IPS-20b (cell line): ENCODE results near the gene TRIM10.
"Not testable (repeated sequence)": the region's sequence is repeated elsewhere in the genome, so short reads cannot be mapped to it uniquely, and the experiment has no call there.

Experiments used
- H3K27ac ChIP-seq: one replicate; pipeline ENCODE4 v1.5.1; 2013; ENCODE audit warnings: low read length
- H3K27me3 ChIP-seq: 2 replicates; pipeline ENCODE4 v1.6.1; 2013; ENCODE audit warnings: mild to moderate bottlenecking, low read length, inconsistent platforms; ENCODE audit not compliant: insufficient read depth
- H3K36me3 ChIP-seq: 2 replicates; pipeline ENCODE4 v1.6.1; 2013; ENCODE audit warnings: low read depth, mild to moderate bottlenecking, inconsistent platforms, low read length, moderate library complexity; ENCODE audit not compliant: insufficient read depth
- H3K4me1 ChIP-seq: 2 replicates; pipeline ENCODE4 v1.6.1; 2013; ENCODE audit warnings: mild to moderate bottlenecking, control low read depth, inconsistent platforms, low read length, moderate library complexity; ENCODE audit not compliant: insufficient read depth
- H3K4me3 ChIP-seq: 2 replicates; pipeline ENCODE4 v1.5.1; 2013; ENCODE audit warnings: mild to moderate bottlenecking, low read length, inconsistent platforms
- H3K9ac ChIP-seq: 2 replicates; pipeline ENCODE4 v1.6.1; 2013; ENCODE audit warnings: low read depth, mild to moderate bottlenecking, inconsistent platforms, low read length, moderate library complexity
- H3K9me3 ChIP-seq: 2 replicates; pipeline ENCODE4 v1.6.1; 2013; ENCODE audit warnings: mild to moderate bottlenecking, low read depth, low read length, inconsistent platforms; ENCODE audit not compliant: insufficient read depth

The TRIM10 gene

DNA sequence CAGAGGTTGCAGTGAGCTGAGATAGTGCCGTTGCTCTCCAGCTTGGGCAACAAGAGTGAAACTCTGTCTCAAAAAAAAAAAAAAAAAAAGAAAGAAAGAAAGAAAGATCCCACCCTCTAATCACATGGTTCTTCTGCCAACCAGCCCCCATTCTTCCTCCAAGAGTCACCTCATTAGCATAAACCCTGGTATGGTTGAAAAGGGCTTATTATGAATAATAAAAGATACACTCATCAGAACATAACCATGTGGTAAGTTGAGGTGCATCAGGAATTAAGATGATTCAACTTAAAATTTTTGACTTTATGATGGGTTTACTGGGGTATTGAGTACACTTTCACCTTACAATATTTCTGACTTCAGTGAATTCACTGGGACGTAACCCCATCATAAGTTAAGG lies 25.9 kb downstream of the TRIM10 start:
- Histone ChIP-seq H3K27ac (no peak overlapping the region), H3K9ac (no peak overlapping the region), H3K27me3 (peaks cover 22% of the 10 kb centered on the region), H3K4me3 (no peak overlapping the region), H3K36me3 (no peaks in the 10 kb centered on the region), H3K9me3 (no peaks in the 10 kb centered on the region), H3K4me1 (no peaks in the 10 kb centered on the region)

GRCh38 chr6:30131947-30132497 lies 29.0 kb downstream of the TRIM10 start:
- Histone ChIP-seq H3K27ac (no peak overlapping the region), H3K27me3 (peaks cover 53% of the 10 kb centered on the region), H3K4me1 (no peaks in the 10 kb centered on the region), H3K36me3 (no peaks in the 10 kb centered on the region), H3K9me3 (no peaks in the 10 kb centered on the region), H3K4me3 (no peak overlapping the region), H3K9ac (no peak overlapping the region)

GRCh38 chr6:30130887-30131862 lies 29.8 kb downstream of the TRIM10 start:
- Histone ChIP-seq H3K27ac (no peak overlapping the region), H3K9me3 (no peaks in the 10 kb centered on the region), H3K36me3 (no peaks in the 10 kb centered on the region), H3K27me3 (peaks cover 62% of the 10 kb centered on the region), H3K9ac (no peak overlapping the region), H3K4me3 (no peak overlapping the region), H3K4me1 (no peaks in the 10 kb centered on the region)

GRCh38 chr6:30130179-30130679 lies 30.8 kb downstream of the TRIM10 start:
- Histone ChIP-seq H3K4me3 (no peak overlapping the region), H3K4me1 (no peaks in the 10 kb centered on the region), H3K27me3 (peaks cover 71% of the 10 kb centered on the region), H3K9me3 (no peaks in the 10 kb centered on the region), H3K27ac (no peak overlapping the region), H3K9ac (no peak overlapping the region), H3K36me3 (no peaks in the 10 kb centered on the region)

DNA sequence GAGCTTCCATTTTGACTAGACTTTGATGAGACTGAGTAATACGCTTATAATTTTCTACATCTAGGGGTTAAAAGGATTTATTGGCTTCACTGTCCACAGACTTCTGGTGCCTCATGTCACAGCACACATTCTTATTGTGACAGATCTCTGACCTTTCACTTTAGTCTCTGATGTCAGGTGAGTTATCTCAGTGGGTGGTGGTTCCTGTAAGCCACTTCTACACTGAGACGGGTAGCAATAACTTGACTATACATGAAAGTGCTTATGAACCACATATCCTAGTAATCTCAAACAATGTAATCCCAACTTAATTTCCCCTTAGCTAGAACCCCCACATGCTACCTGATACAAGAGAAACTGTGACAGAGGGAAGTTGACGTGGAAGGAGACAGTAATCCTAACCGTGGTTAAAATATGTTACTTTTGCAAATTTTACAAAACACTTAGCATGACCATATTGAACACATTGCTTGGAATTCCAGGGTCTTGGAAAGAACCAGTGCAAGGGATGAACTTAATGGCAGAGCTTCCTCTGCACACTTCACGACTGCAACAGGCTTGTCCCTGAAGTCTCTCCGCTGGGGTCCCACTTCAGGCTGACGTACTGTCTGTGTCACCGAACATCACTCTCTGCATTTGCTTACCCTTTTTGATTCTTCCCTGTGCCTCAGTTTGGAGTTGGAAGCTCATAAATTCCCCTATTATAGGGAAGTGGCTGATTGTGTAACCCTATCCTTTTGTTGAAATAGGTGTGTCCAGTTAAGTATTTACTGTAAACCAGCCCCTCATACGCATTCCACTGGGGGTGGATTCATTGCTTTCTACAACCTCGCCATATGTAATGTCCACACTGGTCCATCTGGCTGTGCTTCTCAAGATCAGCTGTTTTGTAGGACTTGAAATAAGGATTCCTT lies 31.5 kb downstream of the TRIM10 start:
- Histone ChIP-seq H3K4me3 (no peak overlapping the region), H3K9ac (no peak overlapping the region), H3K9me3 (no peaks in the 10 kb centered on the region), H3K27me3 (peaks cover 76% of the 10 kb centered on the region), H3K27ac (no peak overlapping the region), H3K36me3 (no peaks in the 10 kb centered on the region), H3K4me1 (no peaks in the 10 kb centered on the region)

GRCh38 chr6:30127238-30128093 lies 33.5 kb downstream of the TRIM10 start:
- H3K27ac ChIP-seq: no peak overlapping the region
- no peaks in the 10 kb centered on the region for H3K36me3 ChIP-seq

DNA sequence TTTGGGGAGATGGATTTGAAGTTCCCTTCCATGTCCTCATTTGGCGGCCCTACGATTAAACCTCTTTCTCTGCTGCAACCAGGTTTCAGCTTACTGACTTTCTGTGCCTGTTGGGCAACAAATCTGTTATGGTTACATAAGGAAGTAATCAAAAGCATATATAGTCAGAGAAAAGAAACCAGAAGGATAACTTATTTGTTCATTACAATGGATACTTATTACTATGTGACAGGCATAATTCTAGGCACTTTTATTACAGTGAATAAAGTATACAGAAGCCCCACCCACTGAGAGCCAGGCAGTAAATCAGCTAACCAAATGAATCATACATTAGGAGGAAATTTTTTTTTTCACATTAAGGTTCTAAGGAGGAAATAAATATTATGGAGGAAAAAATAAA lies 38.5 kb downstream of the TRIM10 start:
- no peaks in the 10 kb centered on the region for H3K9me3 ChIP-seq
- no peak overlapping the region for H3K9ac ChIP-seq
- no peaks in the 10 kb centered on the region for H3K4me1 ChIP-seq
- no peaks in the 10 kb centered on the region for H3K36me3 ChIP-seq
- no peak overlapping the region for H3K27ac ChIP-seq
- H3K4me3 ChIP-seq: no peak overlapping the region
- H3K27me3 ChIP-seq: peaks cover 32% of the 10 kb centered on the region

More at GRCh38 chr6:30127238-30128093, 33.5 kb downstream of the TRIM10 start:
- Histone ChIP-seq H3K4me3 (peak overlapping the region; percentile 76), H3K9me3 (no peaks in the 10 kb centered on the region), H3K9ac (no peak overlapping the region), H3K27me3 (peaks cover 80% of the 10 kb centered on the region), H3K4me1 (no peaks in the 10 kb centered on the region)

- Histone ChIP-seq H3K27ac (no peak overlapping the region), H3K9ac (no peak overlapping the region), H3K9me3 (no peaks in the 10 kb centered on the region), H3K36me3 (no peaks in the 10 kb centered on the region), H3K4me1 (no peaks in the 10 kb centered on the region), H3K4me3 (no peak overlapping the region), H3K27me3 (peaks cover 24% of the 10 kb centered on the region)
These were observed 39.3 kb downstream of the TRIM10 start for GRCh38 chr6:30121446-30122366.

GRCh38 chr6:30118691-30119090 lies 42.3 kb downstream of the TRIM10 start:
- H3K9me3 ChIP-seq, H3K9ac ChIP-seq, H3K36me3 ChIP-seq, H3K4me1 ChIP-seq, H3K27ac ChIP-seq, H3K4me3 ChIP-seq: not testable (repeated sequence)
- peaks cover 14% of the 10 kb centered on the region for H3K27me3 ChIP-seq

- Histone ChIP-seq H3K27me3 (peaks cover 29% of the 10 kb centered on the region), H3K9ac (no peak overlapping the region), H3K4me3 (no peak overlapping the region), H3K36me3 (no peaks in the 10 kb centered on the region), H3K4me1 (no peaks in the 10 kb centered on the region), H3K27ac (no peak overlapping the region), H3K9me3 (no peaks in the 10 kb centered on the region)
These were observed 44.3 kb downstream of the TRIM10 start for GRCh38 chr6:30116724-30117123.
